ENCODE results near the gene CALD1. TPM values are rescaled to one million over a fixed set of nuclear protein-coding genes. Genes with fewer than 3 reads are reported as not detected.

CALD1 gene
- total RNA-seq, 2 donors from 2014 or later = 307 to 314 TPM

- peaks cover 3% of the 10 kb centered on the region for H3K4me1 ChIP-seq (replicated peaks)
- H3K27me3 ChIP-seq (replicated peaks; ENCODE audit: insufficient read depth) = no peaks in the 10 kb centered on the region
- H3K27ac ChIP-seq = peak overlapping the region in 1 of 2 donors; percentile 13
- 56% methylated on average over 8 of the region's 8 CpGs for WGBS
- peaks cover 0 to 3% of the 10 kb centered on the region in 2 donors for H3K36me3 ChIP-seq
- no peak overlapping the region for H3K4me3 ChIP-seq
- no peak for TF ChIP-seq POLR2AphosphoS5 (IDR thresholded peaks at IDR 0.05)
- no peak for TF ChIP-seq POLR2A (IDR thresholded peaks at IDR 0.05)
- TF ChIP-seq CTCF (IDR thresholded peaks at IDR 0.05) = no peak
- DNase-seq (ENCODE audit: low spot score) = no peak
- H3K9me3 ChIP-seq = no peaks in the 10 kb centered on the region
- intact Hi-C loops (cut with DNase I) = no loop called here
These were observed 63.5 kb downstream of the CALD1 start for GRCh38 chr7:134842886-134843430.

GRCh38 chr7:134844200-134844599, 64.8 kb downstream of the CALD1 start:
- H3K9me3 ChIP-seq = no peaks in the 10 kb centered on the region
- no peak overlapping the region for H3K27ac ChIP-seq
- H3K27me3 ChIP-seq (replicated peaks; ENCODE audit: insufficient read depth) = no peaks in the 10 kb centered on the region
- peaks cover 0 to 3% of the 10 kb centered on the region in 2 donors for H3K36me3 ChIP-seq
- H3K4me3 ChIP-seq = no peak overlapping the region
- H3K4me1 ChIP-seq (replicated peaks) = peaks cover 3% of the 10 kb centered on the region
- intact Hi-C loops (cut with DNase I) = no loop called here
- no peak for DNase-seq (ENCODE audit: low spot score)
- TF ChIP-seq CTCF (IDR thresholded peaks at IDR 0.05) = no peak

GRCh38 chr7:134845461-134845860, 66.0 kb downstream of the CALD1 start:
- 70% methylated on average over 3 of the region's 3 CpGs for WGBS
- no peak overlapping the region for H3K4me3 ChIP-seq
- peaks cover 3% of the 10 kb centered on the region for H3K4me1 ChIP-seq (replicated peaks)
- peaks cover 0 to 3% of the 10 kb centered on the region in 2 donors for H3K36me3 ChIP-seq
- no peak overlapping the region for H3K27ac ChIP-seq
- TF ChIP-seq CTCF (IDR thresholded peaks at IDR 0.05) = peak in 2 of 4 experiments; percentile 15 to 23
- TF ChIP-seq POLR2AphosphoS5 (IDR thresholded peaks at IDR 0.05) = no peak
- H3K9me3 ChIP-seq = no peaks in the 10 kb centered on the region
- no peak for DNase-seq (ENCODE audit: low spot score)
- no peaks in the 10 kb centered on the region for H3K27me3 ChIP-seq (replicated peaks; ENCODE audit: insufficient read depth)
- intact Hi-C loops (cut with DNase I) = no loop called here

- no peak overlapping the region for H3K4me3 ChIP-seq
- intact Hi-C loops (cut with DNase I) = no loop called here
- TF ChIP-seq POLR2A (IDR thresholded peaks at IDR 0.05) (no peak), POLR2AphosphoS5 (IDR thresholded peaks at IDR 0.05) (no peak), CTCF (IDR thresholded peaks at IDR 0.05) (no peak)
- peaks cover 0 to 3% of the 10 kb centered on the region in 2 donors for H3K36me3 ChIP-seq
- peaks cover 9% of the 10 kb centered on the region for H3K4me1 ChIP-seq (replicated peaks)
- peak overlapping the region; percentile 5 to 20 for H3K27ac ChIP-seq
- 68% methylated on average over 7 of the region's 7 CpGs for WGBS
- no peak for DNase-seq (ENCODE audit: low spot score)
- H3K9me3 ChIP-seq = no peaks in the 10 kb centered on the region
- H3K27me3 ChIP-seq (replicated peaks; ENCODE audit: insufficient read depth) = no peaks in the 10 kb centered on the region
These were observed 68.6 kb downstream of the CALD1 start for GRCh38 chr7:134847851-134848588.

- H3K27ac ChIP-seq = peak overlapping the region; percentile 69 to 80
- DNase-seq (ENCODE audit: low spot score) = no peak
- H3K4me3 ChIP-seq = no peak overlapping the region
- no peaks in the 10 kb centered on the region for H3K27me3 ChIP-seq (replicated peaks; ENCODE audit: insufficient read depth)
- H3K4me1 ChIP-seq (replicated peaks) = peaks cover 15% of the 10 kb centered on the region
- TF ChIP-seq POLR2A (IDR thresholded peaks at IDR 0.05) (no peak), POLR2AphosphoS5 (IDR thresholded peaks at IDR 0.05) (no peak), CTCF (IDR thresholded peaks at IDR 0.05) (no peak)
- no peaks in the 10 kb centered on the region for H3K36me3 ChIP-seq
- intact Hi-C loops (cut with DNase I) = no loop called here
- 51% methylated on average over 2 of the region's 2 CpGs for WGBS
- no peaks in the 10 kb centered on the region for H3K9me3 ChIP-seq
These were observed 70.6 kb downstream of the CALD1 start for GRCh38 chr7:134850066-134850465.

Data from prostate gland (tissue), 2 donors.